ENCODE data around the gene FOXP1. TPM values are rescaled to one million over a fixed set of nuclear protein-coding genes. Genes with fewer than 3 reads are reported as not detected.
"Not testable (repeated sequence)": the region's sequence is repeated elsewhere in the genome, so short reads cannot be mapped to it uniquely, and the experiment has no call there.

The FOXP1 gene
- total RNA-seq, 1 donor from 2014 or later, result 128 TPM

DNA sequence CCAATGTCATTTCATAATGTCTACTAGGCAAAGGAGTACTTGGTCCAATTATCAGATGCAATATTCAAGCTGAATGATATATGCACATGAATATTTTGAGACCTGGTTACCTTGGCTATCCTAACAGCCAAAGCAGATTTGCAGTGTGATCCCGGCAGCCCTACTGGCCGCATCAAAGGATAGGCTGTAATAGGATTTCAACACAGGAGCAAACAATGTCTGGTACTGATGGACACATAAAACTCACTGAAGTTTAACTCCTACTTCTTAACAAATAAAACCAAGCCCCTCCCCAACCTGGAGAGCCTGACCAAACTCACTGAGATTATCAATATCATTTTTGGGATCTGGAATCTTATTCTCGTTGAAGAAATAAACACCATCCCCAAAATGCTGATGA is 130.2 kb downstream of the FOXP1 start:
- no peak for DNase-seq (ENCODE audit: low spot score)

DNA sequence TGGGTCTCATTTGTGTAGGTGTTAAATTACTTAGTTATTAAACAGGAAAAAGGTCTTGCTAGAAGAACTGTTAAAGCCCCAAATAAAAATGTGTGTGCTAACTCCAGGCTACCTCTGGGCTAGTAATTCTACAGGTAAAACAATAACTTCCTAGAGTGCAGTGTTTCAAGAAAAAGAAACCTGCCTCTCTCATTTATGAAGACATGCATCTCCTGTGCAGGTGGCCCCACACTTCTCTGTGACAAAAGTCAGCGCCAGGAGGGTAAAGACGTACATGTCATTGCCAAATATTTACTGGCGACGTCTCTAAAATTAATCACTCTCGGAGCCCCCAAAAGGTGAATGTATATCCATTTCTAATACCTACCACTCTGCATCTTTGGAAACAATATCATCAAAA is 131.7 kb downstream of the FOXP1 start:
- DNase-seq (ENCODE audit: low spot score), result no peak

- DNase-seq (ENCODE audit: low spot score), result no peak
These were observed 132.5 kb downstream of the FOXP1 start for GRCh38 chr3:71451060-71451459.

GRCh38 chr3:71450162-71450561 is 133.4 kb downstream of the FOXP1 start:
- DNase-seq (ENCODE audit: low spot score), result peak; percentile 26

GRCh38 chr3:71447803-71448202 is 135.7 kb downstream of the FOXP1 start:
- DNase-seq (ENCODE audit: low spot score), result no peak

- DNase-seq (ENCODE audit: low spot score), result no peak
These were observed 136.3 kb downstream of the FOXP1 start for GRCh38 chr3:71447197-71447596.

DNA sequence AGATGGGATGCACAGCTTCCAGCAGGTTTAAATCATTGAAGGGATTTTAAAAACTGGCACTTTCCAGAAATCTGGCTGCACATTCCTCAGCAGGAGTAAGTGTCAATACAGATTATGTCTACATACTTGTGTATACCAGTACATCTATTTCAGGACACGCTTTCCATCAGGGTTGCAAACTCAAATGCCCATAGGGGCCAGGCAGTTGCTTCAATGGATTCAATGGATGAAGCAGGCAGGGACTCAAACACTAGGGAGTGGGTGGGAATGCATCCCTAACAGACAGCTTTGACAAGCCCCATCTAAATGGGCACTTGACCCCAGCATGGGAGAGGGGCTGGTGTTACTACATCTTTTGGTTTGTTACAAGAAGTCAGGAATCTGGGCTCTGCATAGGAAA is 136.8 kb downstream of the FOXP1 start:
- no peak for DNase-seq (ENCODE audit: low spot score)

GRCh38 chr3:71446260-71446659 is 137.3 kb downstream of the FOXP1 start:
- DNase-seq (ENCODE audit: low spot score), result no peak

DNA sequence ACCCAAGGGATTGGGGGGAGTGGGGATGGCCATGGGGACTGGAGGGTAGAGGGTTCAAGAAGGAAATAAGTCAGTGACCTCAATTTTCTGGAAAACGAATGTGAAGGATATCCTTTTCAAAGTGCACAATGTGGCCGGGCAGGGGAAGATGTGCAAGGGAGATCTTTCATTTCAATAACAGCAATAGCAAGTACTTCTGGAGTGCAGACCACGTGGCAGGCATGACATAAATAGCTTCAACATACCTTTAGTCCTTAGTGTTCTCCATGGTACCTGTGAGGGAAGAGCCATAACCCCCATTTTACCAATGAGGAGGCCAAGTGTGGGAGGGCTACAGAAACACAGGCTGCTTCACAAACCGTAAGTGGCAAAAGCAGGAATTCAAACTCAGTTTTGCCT is 138.7 kb downstream of the FOXP1 start:
- no peak for DNase-seq (ENCODE audit: low spot score)

DNA sequence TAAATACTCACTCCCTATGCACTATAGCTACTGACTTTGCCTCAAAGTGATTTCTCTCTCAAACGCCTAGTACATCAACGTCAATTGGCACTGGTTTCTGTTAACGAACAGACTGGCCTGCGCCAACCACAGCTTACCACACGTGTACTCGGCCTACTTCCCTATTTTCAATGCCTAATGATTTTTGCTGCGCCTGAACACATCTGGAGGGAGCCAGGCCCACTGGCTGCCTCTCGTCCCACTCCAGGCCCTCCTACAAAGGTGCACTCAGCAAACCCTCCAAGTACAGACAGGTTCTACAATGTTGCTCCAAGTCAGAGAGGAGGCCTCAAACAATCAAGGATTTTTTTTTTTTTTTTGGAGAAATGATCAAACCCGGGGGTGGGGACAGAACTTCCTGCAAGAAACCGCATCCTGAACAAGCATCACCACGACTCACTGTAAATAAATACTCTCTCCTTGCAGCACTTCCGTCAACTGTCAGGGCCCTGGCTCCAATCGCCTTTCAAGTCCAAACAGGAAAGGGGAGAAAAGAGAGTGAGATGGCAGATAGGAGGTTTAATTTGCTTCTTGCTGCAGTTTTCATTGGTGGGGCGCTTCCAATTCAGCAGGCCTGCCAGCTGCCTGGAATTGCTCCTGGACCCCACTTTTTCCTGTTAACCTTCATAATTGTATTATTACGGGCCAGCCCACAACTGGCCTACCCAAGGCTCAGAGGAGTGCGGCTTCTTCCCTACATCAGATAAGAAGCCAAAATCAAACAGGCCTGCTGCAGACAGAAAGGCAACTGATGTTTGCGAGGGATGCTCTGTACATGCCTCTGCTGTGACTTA is 139.3 kb downstream of the FOXP1 start:
- DNase-seq (ENCODE audit: low spot score), result peak; percentile 58

DNA sequence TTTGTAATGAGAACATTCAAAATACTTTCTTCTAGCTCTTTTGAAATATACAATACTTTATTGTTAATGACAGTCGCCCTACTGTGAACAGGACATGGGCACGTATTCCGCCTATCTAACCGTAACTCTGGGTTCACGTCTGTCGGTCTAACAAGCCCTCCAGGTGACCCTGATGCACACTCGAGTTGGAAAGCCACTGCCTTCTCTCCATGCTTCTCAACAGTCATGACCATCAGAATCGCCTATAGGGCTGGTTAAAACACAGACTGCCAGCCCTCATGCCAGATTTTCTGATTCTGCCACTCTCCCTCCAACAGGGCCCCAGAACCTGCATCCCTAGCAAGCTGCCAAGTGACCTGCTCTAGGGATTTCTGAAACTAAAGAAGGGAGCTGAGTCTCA is 140.2 kb downstream of the FOXP1 start:
- DNase-seq (ENCODE audit: low spot score), result no peak

- DNase-seq (ENCODE audit: low spot score), result no peak
These were observed 140.9 kb downstream of the FOXP1 start for GRCh38 chr3:71442652-71443042.

GRCh38 chr3:71441925-71442651 is 141.4 kb downstream of the FOXP1 start:
- DNase-seq (ENCODE audit: low spot score), result no peak

GRCh38 chr3:71441217-71441924 is 142.2 kb downstream of the FOXP1 start:
- no peak for DNase-seq (ENCODE audit: low spot score)

DNA sequence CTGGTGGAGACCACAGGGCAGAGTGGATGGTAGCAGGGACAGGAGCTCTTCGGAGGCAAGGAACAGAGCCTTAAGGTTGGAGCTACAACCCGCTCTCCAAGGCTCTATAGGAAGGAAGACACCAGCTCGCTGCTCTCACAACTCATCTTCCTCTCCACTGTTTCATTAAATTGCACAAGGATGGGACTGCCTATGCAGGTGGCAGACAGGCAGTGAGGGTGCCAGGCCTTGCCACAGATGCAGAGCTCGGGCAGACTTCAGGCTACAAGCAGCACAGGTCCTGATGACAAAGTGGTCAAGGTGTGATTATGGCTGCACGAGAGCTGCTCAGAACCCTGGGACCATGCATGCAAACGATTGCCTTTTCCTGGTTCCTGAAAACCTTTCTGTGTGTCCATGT is 144.6 kb downstream of the FOXP1 start:
- DNase-seq (ENCODE audit: low spot score), result no peak

- no peak for DNase-seq (ENCODE audit: low spot score)
These were observed 145.3 kb downstream of the FOXP1 start for GRCh38 chr3:71438071-71438685.

DNA sequence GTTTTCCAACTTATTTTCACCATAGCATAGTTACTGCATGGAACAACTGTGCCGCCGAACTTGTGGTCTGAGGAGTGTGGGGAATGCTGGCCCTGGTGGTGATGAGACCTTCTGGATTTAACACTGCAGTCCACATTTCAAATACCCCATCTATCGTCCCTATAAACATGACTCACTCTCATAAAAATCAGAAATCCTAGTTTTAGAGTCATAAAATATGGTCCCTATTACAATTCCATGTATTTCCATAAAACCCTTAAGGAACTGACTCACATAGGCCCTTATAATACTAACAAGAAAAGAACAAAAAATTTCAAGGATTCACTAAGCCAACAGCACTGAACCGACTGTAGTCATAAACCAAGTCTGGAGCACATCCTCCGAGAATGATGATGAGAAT is 147.2 kb downstream of the FOXP1 start:
- DNase-seq (ENCODE audit: low spot score), result no peak

DNA sequence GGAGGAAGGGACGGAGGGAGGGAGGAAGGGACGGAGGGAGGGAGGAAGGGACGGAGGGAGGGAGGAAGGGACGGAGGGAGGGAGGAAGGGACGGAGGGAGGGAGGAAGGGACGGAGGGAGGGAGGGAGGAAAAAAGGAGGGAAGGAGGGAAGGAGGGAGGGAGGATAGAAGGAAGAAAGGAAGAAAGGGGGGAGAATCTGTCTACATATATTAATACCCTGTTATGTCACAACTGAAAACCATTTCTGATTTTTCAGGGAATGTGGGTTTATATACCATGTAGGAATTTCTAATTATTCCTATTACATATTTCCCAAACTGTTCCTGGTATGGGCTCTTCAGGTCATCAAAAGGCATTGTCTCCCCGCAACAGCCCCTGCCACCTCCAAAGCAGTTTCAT is 147.7 kb downstream of the FOXP1 start:
- not testable (repeated sequence) for DNase-seq (ENCODE audit: low spot score)

DNA sequence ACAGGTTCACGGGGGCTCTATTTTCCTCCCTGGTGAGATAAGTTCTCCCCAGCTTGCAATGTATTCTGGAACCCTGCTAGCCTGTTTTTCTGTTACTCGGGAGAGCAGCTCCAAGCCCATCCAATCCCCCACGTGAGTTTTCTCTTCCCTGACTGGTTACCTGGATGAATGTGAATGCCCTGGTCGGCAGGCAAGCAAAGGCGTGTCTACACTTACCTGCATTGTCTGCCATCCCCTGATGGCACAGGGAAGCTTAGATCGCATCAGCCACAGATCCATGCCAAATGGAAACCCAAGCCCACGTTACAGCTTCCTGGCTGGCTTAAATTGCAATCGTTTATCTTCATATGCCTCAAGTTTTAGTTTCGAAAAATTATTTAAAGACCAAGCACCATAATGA is 149.9 kb downstream of the FOXP1 start:
- DNase-seq (ENCODE audit: low spot score), result no peak

- no peak for DNase-seq (ENCODE audit: low spot score)
These were observed 151.2 kb downstream of the FOXP1 start for GRCh38 chr3:71432044-71432975.

DNA sequence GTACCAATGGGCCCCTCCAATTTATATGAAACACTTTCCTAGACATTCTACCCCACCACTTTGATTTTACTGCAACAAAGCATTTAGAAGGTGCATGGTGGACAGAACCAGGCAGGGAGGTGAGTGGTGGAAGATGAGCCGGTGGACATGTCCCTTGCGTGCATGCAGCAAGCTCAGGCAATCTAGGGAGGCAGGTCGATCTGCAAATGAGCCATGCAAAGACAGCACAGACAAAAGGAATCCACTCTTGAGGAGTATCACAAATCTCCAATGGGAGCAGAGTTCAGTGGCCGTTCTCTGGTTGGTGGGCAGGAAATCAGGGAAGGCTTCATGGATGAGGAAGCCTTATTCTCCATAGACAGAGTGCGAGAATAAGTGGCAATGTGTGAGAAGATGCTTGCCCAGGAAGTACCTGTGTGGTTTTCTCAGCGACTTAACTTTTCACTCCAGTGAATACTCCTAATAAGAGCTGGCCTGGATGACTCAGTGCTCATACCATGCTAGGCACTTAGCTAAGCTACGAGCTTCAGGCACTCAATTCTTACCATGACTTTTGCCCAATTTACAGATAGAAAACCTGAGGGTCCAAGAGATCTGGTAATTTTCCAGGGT is 152.5 kb downstream of the FOXP1 start:
- no peak for DNase-seq (ENCODE audit: low spot score)
